GM12878 (cell line): ENCODE measurements around the gene KCNIP2. TPM values are rescaled to one million over a fixed set of nuclear protein-coding genes. Genes with fewer than 3 reads are reported as not detected.

Experiments used
- ATAC-seq: fragments of 200-7000 bp; cut with Tn5 transposase; 3 replicates; pipeline ENCODE4 v1.9.1; 2020; ENCODE audit warnings: mild to moderate bottlenecking, moderate library complexity
- BruUV-seq: library from RNA; stranded (reverse); fragments of 400-500 nt; replicated peaks from 2 replicates; lab custom pipeline; 2021; lab: Mats Ljungman, UMichigan
- CTCF ChIA-PET: fragments of 300-600 bp; sonication (Branson Sonifier 250); formaldehyde crosslinking; extraction: SDS; loops from one replicate; lab custom pipeline; 2021; ENCODE audit warnings: inconsistent platforms; lab: Yijun Ruan, JAX
- POLR2A ChIA-PET: fragments of 350-600 bp; formaldehyde crosslinking; extraction: SDS; loops from one replicate; lab custom pipeline; 2021; ENCODE audit warnings: inconsistent platforms; lab: Charles Lee
- RAD21 ChIA-PET: fragments of 300-600 bp; sonication (Branson Sonifier 250); formaldehyde crosslinking; loops from one replicate; lab custom pipeline; 2023; ENCODE audit warnings: antibody characterized with exemption; ENCODE audit not compliant: unreplicated experiment; lab: Charles Lee
- SMC1A ChIA-PET: fragments of 300-600 bp; sonication (Branson Sonifier 250); formaldehyde crosslinking; loops from one replicate; lab custom pipeline; 2023; ENCODE audit not compliant: unreplicated experiment, uncharacterized antibody; lab: Charles Lee
- DNase-seq: peaks from one replicate; pipeline ENCODE4 v3.0.0-alpha.2; 2011; ENCODE audit warnings: low read depth, low spot score
- FAIRE-seq: peaks from 3 replicates; lab custom pipeline; 2011; peaks lifted over from hg19 to GRCh38; lab: Jason Lieb, UNC
- H2AFZ ChIP-seq: 2 replicates; pipeline ENCODE4 v1.6.0; 2011; ENCODE audit warnings: low read depth, low read length, control low read depth; ENCODE audit not compliant: control insufficient read depth
- H3K27ac ChIP-seq: 2 replicates; pipeline ENCODE4 v1.5.1; 2011; ENCODE audit warnings: control low read depth; ENCODE audit not compliant: control insufficient read depth, insufficient read depth
- H3K27me3 ChIP-seq, 2 experiments: replicated peaks in 1 of 2; 2 replicates each; pipeline versions ENCODE4 v1.6.0 to v1.6.1; 2011; ENCODE audit warnings: low read length in 1 of 2; ENCODE audit not compliant: control insufficient read depth in 2 of 2, insufficient read depth in 2 of 2
- H3K36me3 ChIP-seq, 2 experiments: 2 replicates each; pipeline ENCODE4 v1.5.1; 2011; ENCODE audit warnings: low read length in 1 of 2; ENCODE audit not compliant: control insufficient read depth in 2 of 2, insufficient read depth in 2 of 2
- H3K4me1 ChIP-seq: 2 replicates; pipeline ENCODE4 v1.6.1; 2011; ENCODE audit warnings: mild to moderate bottlenecking, low read length, moderate library complexity, mixed read lengths; ENCODE audit not compliant: control insufficient read depth, insufficient read depth
- H3K4me2 ChIP-seq: 2 replicates; pipeline ENCODE4 v1.6.0; 2011; ENCODE audit warnings: control low read depth; ENCODE audit not compliant: control insufficient read depth, insufficient read depth
- H3K4me3 ChIP-seq: fragments of 200-600 bp; sonication (generic); 2 replicates; pipeline ENCODE4 v1.5.1; 2016
- H3K79me2 ChIP-seq: 2 replicates; pipeline ENCODE4 v1.6.0; 2011; ENCODE audit warnings: low read length; ENCODE audit not compliant: control insufficient read depth, insufficient read depth
- H3K9ac ChIP-seq: 2 replicates; pipeline ENCODE4 v1.8.0; 2011; ENCODE audit warnings: low read length, control low read depth, mixed read lengths; ENCODE audit not compliant: control insufficient read depth, insufficient read depth
- H3K9me3 ChIP-seq: replicated peaks from 3 replicates; pipeline ENCODE4 v1.5.1; 2011; ENCODE audit warnings: mild to moderate bottlenecking, low read length; ENCODE audit not compliant: control insufficient read depth, insufficient read depth
- H4K20me1 ChIP-seq: 2 replicates; pipeline ENCODE4 v1.6.0; 2011; ENCODE audit not compliant: control insufficient read depth, insufficient read depth
- ASH2L ChIP-seq: fragments of 300-600, 200-600 bp; sonication (generic); IDR thresholded peaks from 2 replicates; pipeline ENCODE4 v1.6.1; 2017; ENCODE audit warnings: low read depth, mild to moderate bottlenecking, borderline replicate concordance
- BHLHE40 ChIP-seq, 2 experiments: fragments of 450-650 bp in 1 of 2; IDR thresholded peaks; 2 replicates each; pipeline ENCODE4 v1.6.1; 2011 to 2017; ENCODE audit warnings: low read depth in 2 of 2, borderline replicate concordance in 1 of 2, improper control_type of control experiment in 1 of 2, low read length in 1 of 2, mild to moderate bottlenecking in 1 of 2
- ETV6 ChIP-seq, 2 experiments: fragments of 450-650 bp in 1 of 2; IDR thresholded peaks in 1 of 2; conservative IDR thresholded peaks in 1 of 2; 2 replicates each; pipeline ENCODE4 v1.6.1; 2014; ENCODE audit warnings: antibody characterized with exemption in 1 of 2, borderline replicate concordance in 1 of 2, low read depth in 1 of 2, mild to moderate bottlenecking in 1 of 2, moderate library complexity in 1 of 2
- HCFC1 ChIP-seq: fragments of 150-350 bp; IDR thresholded peaks from 2 replicates; pipeline ENCODE4 v1.6.1; 2014; ENCODE audit warnings: low read length
- WGBS: methylation state at CpG from one replicate; pipeline ENCODE4 v1.1.6; 2016; ENCODE audit warnings: low lambda C conversion rate; ENCODE audit not compliant: insufficient replicate concordance, insufficient coverage; ENCODE audit errors: missing lambda C conversion rate; 5-methylcytosine and 5-hydroxymethylcytosine counted together
- in situ Hi-C: fragments of 300-500 bp; cut with MboI; formaldehyde crosslinking; loops from 9 replicates; pipeline ENCODE4 v1.14.3; 2018; ENCODE audit warnings: mixed read lengths
- intact Hi-C: fragments of 100-400 bp; cut with micrococcal nuclease; formaldehyde crosslinking; loops from one replicate; pipeline ENCODE4 v1.14.2; 2022; ENCODE audit not compliant: unreplicated experiment
- polyA plus RNA-seq, 11 experiments: library from polyadenylated mRNA; depleted of rRNA in 4 of 11; unstranded in 6 of 11; stranded (reverse) in 5 of 11; fragments of >200 nt; fragmentation: Nextera tagmentation in 4 of 11; fragmentation: Illumina TruSeq in 1 of 11; extraction: Ambion mirVana in 4 of 11; extraction: Trizol in 1 of 11; gene quantifications; 1 replicate in 1 of 11; 2 replicates in 10 of 11; pipeline versions ENCODE4 v1.2.1 to v1.2.3, GENCODE V29; 2011 to 2016; ENCODE audit warnings: inconsistent platforms in 2 of 11, missing spikeins in 2 of 11, low read depth in 1 of 11
- total RNA-seq, 4 experiments: library from RNA; depleted of rRNA in 3 of 4; stranded (reverse); fragments of >200 nt in 3 of 4; fragmentation: Illumina TruSeq in 1 of 4; extraction: Trizol in 1 of 4; gene quantifications; 2 replicates each; pipeline versions ENCODE4 v1.2.1 to v1.2.3, GENCODE V29; 2013 to 2021

Gene KCNIP2
- total and polyA plus RNA-seq, 10 of the 15 experiments (the other 5 are each of a cell fraction or from before 2014, with no cell fraction given), result 0.46 to 4.3 (median 1.7) TPM

DNA sequence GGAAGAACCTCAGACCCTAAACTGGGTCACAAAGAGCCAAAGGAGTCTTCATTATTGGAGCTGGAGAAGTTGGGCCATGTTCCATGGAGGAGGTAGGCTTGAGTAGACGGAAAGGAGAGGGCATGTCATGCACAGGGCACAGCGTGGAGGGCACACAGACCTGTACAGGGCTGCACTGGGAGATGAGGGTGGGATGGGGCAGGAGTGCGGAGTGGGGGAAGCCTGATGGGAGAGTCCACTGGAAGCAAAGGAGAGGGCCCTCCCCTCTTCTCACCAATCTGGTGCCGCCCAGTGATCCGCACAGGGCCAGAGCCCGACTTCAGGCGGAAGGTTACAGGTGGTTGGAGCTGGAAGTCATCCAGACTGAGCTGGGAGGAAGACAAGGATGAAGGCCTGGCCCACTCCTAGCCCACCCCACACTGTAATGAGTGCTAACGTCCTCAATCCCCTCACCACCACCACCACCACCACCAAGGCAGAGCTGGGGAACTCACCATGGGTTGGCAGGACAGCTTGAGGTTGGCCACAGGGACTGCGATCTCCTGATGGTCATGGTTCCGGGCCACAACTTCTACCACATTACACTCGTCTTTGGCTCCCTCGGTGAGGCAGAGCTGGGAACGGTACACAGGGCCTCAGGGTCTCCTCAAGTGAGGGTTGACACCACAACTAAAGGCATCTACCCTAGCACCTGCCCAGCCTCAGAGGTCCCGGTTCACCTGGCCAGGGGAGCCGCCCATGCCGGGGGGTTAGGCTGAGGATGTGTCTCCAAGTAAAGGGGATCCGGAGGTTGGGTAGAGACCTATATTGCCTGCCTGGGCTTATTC is 61.4 kb downstream of the KCNIP2 start:
- no TSS peak for BruUV-seq
- CTCF ChIA-PET, result interaction anchor here (0.7 to 9.8 kb wide), 27 partner anchors 8 to 568 kb away, joined by 3 to 334 read pairs (median 5); partner anchors contain the start of genes FBXW4 and OGA
- SMC1A ChIA-PET, result interaction anchor here (0.7 to 7.9 kb wide), 9 partner anchors 58 to 429 kb away, joined by 3 to 139 read pairs (median 4); no protein-coding TSS in a partner anchor
- 34% methylated on average over 16 of the region's 17 CpGs for WGBS
- H3K4me3 ChIP-seq, result peak overlapping the region; percentile 85
- intact Hi-C loops, result loop anchor here (1.0 to 10.0 kb wide), 6 partner anchors 90 to 621 kb away; partner anchors contain the start of gene BTRC
- no peak overlapping the region for H2AFZ ChIP-seq
- H4K20me1 ChIP-seq, result no peaks in the 10 kb centered on the region
- in situ Hi-C loops, result loop anchor here (5.0 kb wide), 2 partner anchors 175 to 570 kb away; no protein-coding TSS in a partner anchor
- peak overlapping the region; percentile 74 for H3K9ac ChIP-seq
- ATAC-seq, result no peak
- H3K9me3 ChIP-seq, result no peaks in the 10 kb centered on the region
- TF ChIP-seq ETV6 (conservative IDR thresholded peaks at IDR 0.05 in 1 of 2, IDR thresholded peaks at IDR 0.05 in 1 of 2; ENCODE audit: borderline replicate concordance in 1 of 2, low read depth in 1 of 2), result no peak
- 0 out of 2 replicates have a peak, but pooled peaks have one; percentile 16 for TF ChIP-seq HCFC1
- no peak for TF ChIP-seq ASH2L
- TF ChIP-seq BHLHE40 (IDR thresholded peaks at IDR 0.05; ENCODE audit: borderline replicate concordance in 1 of 2, low read depth in 2 of 2, low read length in 1 of 2), result no peak
- peak overlapping the region; percentile 71 for H3K27ac ChIP-seq
- DNase-seq, result no peak
- no peaks in the 10 kb centered on the region for H3K27me3 ChIP-seq
- peaks cover 41% of the 10 kb centered on the region for H3K4me1 ChIP-seq
- POLR2A ChIA-PET, result interaction anchor here (0.6 to 3.1 kb wide), 2 partner anchors 15 to 45 kb away, joined by 7 to 17 read pairs; no protein-coding TSS in a partner anchor
- peaks cover 1 to 11% of the 10 kb centered on the region in 2 experiments; a peak in 3 of 4 replicates for H3K36me3 ChIP-seq
- RAD21 ChIA-PET, result interaction anchor here (0.7 to 7.9 kb wide), 12 partner anchors 31 to 228 kb away, joined by 3 to 172 read pairs (median 4); partner anchors contain the start of genes DPCD and POLL
- H3K79me2 ChIP-seq, result peaks cover 11% of the 10 kb centered on the region
- FAIRE-seq, result no peak
- H3K4me2 ChIP-seq, result peak overlapping the region; percentile 97
